ENCODE measurements around the gene AGAP3. TPM values are rescaled to one million over a fixed set of nuclear protein-coding genes. Genes with fewer than 3 reads are reported as not detected.

AGAP3 gene
- total RNA-seq, 4 donors from 2014 or later: 54.9 to 74.4 (median 63.8) TPM

DNA sequence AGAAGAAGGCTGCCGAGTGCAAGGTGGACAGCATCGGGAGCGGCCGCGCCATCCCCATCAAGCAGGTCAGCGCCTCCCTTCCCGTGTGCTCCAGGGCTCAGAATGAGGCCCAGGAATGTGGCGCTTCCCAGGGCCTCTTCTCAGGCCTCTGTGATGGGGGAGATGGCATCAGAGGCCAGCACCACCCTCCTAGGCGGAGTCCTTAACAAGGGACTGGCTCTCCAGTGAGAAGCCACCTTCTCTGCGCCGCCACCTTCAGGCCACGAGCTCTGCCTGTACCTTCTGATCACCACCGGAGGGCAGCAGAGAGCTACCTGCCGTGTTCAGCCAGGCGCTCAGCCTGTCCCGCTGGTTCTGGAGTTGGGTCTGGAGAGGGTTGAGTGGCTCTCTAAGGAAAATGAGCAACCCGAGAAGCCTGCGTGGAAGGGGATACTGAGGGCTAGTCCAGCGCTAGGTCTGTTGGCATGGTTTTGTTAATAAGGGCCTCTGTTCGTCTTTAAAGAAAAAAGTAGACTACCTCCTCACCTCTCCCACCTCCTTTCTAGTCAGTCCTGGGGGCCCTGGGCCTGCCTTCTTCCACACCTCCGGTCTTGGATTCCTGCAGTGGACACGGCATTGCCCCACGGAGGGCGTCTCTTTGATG is 37.7 kb downstream of the AGAP3 start:
- in situ Hi-C loops (cut with MboI; ENCODE audit: low pct_ligation_motif_present in 1 of 4, low pct_unique_long_range_greater_than_20kb in 1 of 4, low sequenced_read_pairs in 3 of 4): loop anchor here in 1 of 4 donors (10.0 kb wide), 1 partner anchor 51 kb away; no protein-coding TSS in a partner anchor
- intact Hi-C loops (cut with DNase I; ENCODE audit: low total_unique reads): loop anchor here (5.0 to 10.0 kb wide), 2 partner anchors 43 to 181 kb away; partner anchors contain the start of gene GBX1
- TF ChIP-seq, protein P1, sequence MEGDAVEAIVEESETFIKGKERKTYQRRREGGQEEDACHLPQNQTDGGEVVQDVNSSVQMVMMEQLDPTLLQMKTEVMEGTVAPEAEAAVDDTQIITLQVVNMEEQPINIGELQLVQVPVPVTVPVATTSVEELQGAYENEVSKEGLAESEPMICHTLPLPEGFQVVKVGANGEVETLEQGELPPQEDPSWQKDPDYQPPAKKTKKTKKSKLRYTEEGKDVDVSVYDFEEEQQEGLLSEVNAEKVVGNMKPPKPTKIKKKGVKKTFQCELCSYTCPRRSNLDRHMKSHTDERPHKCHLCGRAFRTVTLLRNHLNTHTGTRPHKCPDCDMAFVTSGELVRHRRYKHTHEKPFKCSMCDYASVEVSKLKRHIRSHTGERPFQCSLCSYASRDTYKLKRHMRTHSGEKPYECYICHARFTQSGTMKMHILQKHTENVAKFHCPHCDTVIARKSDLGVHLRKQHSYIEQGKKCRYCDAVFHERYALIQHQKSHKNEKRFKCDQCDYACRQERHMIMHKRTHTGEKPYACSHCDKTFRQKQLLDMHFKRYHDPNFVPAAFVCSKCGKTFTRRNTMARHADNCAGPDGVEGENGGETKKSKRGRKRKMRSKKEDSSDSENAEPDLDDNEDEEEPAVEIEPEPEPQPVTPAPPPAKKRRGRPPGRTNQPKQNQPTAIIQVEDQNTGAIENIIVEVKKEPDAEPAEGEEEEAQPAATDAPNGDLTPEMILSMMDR (IDR thresholded peaks at IDR 0.05): peak; percentile 97 to 99 (median 97)
- no peak for TF ChIP-seq POLR2A (IDR thresholded peaks at IDR 0.05)
- Histone ChIP-seq H3K27me3 (no peaks in the 10 kb centered on the region), H3K27ac (no peak overlapping the region), H3K9me3 (no peaks in the 10 kb centered on the region), H3K4me3 (no peak overlapping the region), H3K4me1 (peaks cover 0 to 25% (median 19%) of the 10 kb centered on the region in 4 donors), H3K36me3 (peaks cover 0 to 15% (median 4%) of the 10 kb centered on the region in 4 donors)
- 42 to 60% methylated on average over 5 to 24 of the region's 24 CpGs for WGBS, 2 donors (ENCODE audit: low coverage in 1 of 2)
- peak; percentile 88 for DNase-seq

DNA sequence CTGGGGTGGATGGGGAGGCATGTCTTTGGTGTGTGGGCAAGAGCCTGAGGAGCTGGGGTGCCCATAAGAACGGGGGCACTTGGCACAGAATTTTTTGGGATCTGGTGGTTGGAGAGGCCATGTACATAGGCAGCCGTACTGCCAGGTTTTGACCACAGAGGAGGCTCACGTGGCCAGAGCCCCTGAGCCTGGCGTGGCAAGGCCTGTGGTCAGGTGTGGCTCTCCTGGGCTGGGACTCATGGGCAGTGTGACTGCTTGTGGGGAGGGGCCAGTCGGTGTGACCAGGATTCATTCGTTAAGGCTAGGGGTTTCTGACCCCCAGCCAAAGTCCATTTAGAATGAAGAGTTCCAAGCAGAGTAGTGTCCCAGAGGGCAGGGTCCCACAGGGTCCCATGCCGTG is 38.2 kb downstream of the AGAP3 start:
- in situ Hi-C loops (cut with MboI; ENCODE audit: low pct_ligation_motif_present in 1 of 4, low pct_unique_long_range_greater_than_20kb in 1 of 4, low sequenced_read_pairs in 3 of 4) (loop anchor here in 1 of 4 donors (10.0 kb wide), 1 partner anchor 50 kb away; no protein-coding TSS in a partner anchor), intact Hi-C loops (cut with DNase I; ENCODE audit: low total_unique reads) (loop anchor here (5.0 to 10.0 kb wide), 2 partner anchors 43 to 180 kb away; partner anchors contain the start of gene GBX1)
- TF ChIP-seq, protein P1 (IDR thresholded peaks at IDR 0.05): no peak
- no peak for TF ChIP-seq POLR2AphosphoS5 (IDR thresholded peaks at IDR 0.05)
- no peak for TF ChIP-seq EP300 (IDR thresholded peaks at IDR 0.05; ENCODE audit: low read depth)
- TF ChIP-seq POLR2A (IDR thresholded peaks at IDR 0.05): no peak
- H3K4me1 ChIP-seq: peaks cover 0 to 25% (median 19%) of the 10 kb centered on the region in 4 donors
- H3K27ac ChIP-seq: no peak overlapping the region
- H3K36me3 ChIP-seq: peaks cover 0 to 16% (median 6%) of the 10 kb centered on the region in 4 donors
- H3K4me3 ChIP-seq: no peak overlapping the region
- DNase-seq: no peak
- no peaks in the 10 kb centered on the region for H3K9me3 ChIP-seq
- H3K27me3 ChIP-seq: no peaks in the 10 kb centered on the region
- WGBS, 2 donors (ENCODE audit: low coverage in 1 of 2): 88% methylated on average over 7 of the region's 7 CpGs; no CpG with 5 or more reads in 1 of the 2 donors

DNA sequence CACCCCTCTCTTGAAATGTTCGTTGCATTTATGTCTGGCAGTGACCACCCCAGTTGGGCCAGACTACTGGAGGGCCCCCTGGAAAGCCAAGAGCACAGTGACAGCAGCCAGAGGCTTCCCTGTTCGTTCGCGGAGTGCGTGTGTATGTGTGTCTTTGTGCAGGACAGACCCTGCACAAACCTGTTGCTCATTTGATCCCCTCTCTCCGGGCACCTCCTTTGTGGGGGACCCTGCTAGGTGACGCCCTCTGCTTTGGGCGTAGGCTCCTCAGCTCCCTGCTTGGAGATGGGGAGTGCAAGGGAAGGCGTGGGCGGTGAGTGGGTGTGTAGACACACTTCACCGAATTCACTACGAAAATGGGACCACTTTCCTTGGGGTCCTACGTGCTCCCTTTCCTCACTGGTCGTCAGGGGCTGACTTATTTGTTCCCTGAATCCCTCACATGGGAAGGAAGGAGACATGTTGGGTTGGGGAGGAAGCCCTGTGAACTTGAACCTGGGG is 38.7 kb downstream of the AGAP3 start:
- Histone ChIP-seq H3K9me3 (no peaks in the 10 kb centered on the region), H3K27ac (peak overlapping the region in 2 of 4 donors; percentile 73 to 80), H3K36me3 (peaks cover 0 to 13% (median 6%) of the 10 kb centered on the region in 4 donors), H3K27me3 (no peaks in the 10 kb centered on the region), H3K4me1 (peaks cover 0 to 25% (median 19%) of the 10 kb centered on the region in 4 donors), H3K4me3 (peak overlapping the region in 1 of 4 donors; percentile 49)
- TF ChIP-seq, protein P1 (IDR thresholded peaks at IDR 0.05): no peak
- TF ChIP-seq EP300 (IDR thresholded peaks at IDR 0.05; ENCODE audit: low read depth): no peak
- no peak for TF ChIP-seq POLR2A (IDR thresholded peaks at IDR 0.05)
- TF ChIP-seq POLR2AphosphoS5 (IDR thresholded peaks at IDR 0.05): no peak
- in situ Hi-C loops (cut with MboI; ENCODE audit: low pct_ligation_motif_present in 1 of 4, low pct_unique_long_range_greater_than_20kb in 1 of 4, low sequenced_read_pairs in 3 of 4) (loop anchor here in 2 of 4 donors (5.0 to 10.0 kb wide), 2 partner anchors 47 to 50 kb away; no protein-coding TSS in a partner anchor), intact Hi-C loops (cut with DNase I; ENCODE audit: low total_unique reads) (loop anchor here (5.0 to 10.0 kb wide), 2 partner anchors 42 to 180 kb away; partner anchors contain the start of gene GBX1)
- no peak for DNase-seq
- 83% methylated on average over 14 of the region's 14 CpGs; no CpG with 5 or more reads in 1 of the 2 donors for WGBS, 2 donors (ENCODE audit: low coverage in 1 of 2)

- DNase-seq: peak; percentile 64
- Histone ChIP-seq H3K4me1 (peaks cover 0 to 25% (median 19%) of the 10 kb centered on the region in 4 donors), H3K9me3 (no peaks in the 10 kb centered on the region), H3K36me3 (peaks cover 0 to 10% (median 4%) of the 10 kb centered on the region in 4 donors), H3K27ac (peak overlapping the region; percentile 9 to 80 (median 70)), H3K4me3 (peak overlapping the region in 3 of 4 donors; percentile 36 to 49 (median 40)), H3K27me3 (no peaks in the 10 kb centered on the region)
- WGBS, 2 donors (ENCODE audit: low coverage in 1 of 2): 48% methylated on average over 22 of the region's 22 CpGs; no CpG with 5 or more reads in 1 of the 2 donors
- intact Hi-C loops (cut with DNase I; ENCODE audit: low total_unique reads) (loop anchor here (10.0 kb wide), 1 partner anchor 179 kb away; no protein-coding TSS in a partner anchor), in situ Hi-C loops (cut with MboI; ENCODE audit: low pct_ligation_motif_present in 1 of 4, low pct_unique_long_range_greater_than_20kb in 1 of 4, low sequenced_read_pairs in 3 of 4) (loop anchor here in 2 of 4 donors (5.0 to 10.0 kb wide), 2 partner anchors 47 to 49 kb away; no protein-coding TSS in a partner anchor)
- TF ChIP-seq POLR2A (IDR thresholded peaks at IDR 0.05) (no peak), EP300 (IDR thresholded peaks at IDR 0.05; ENCODE audit: low read depth) (no peak), POLR2AphosphoS5 (IDR thresholded peaks at IDR 0.05) (peak in 1 of 3 donors; percentile 17)
- TF ChIP-seq, protein P1 (IDR thresholded peaks at IDR 0.05): peak in 4 of 5 experiments; percentile 25 to 49 (median 30)
These were observed 39.2 kb downstream of the AGAP3 start for GRCh38 chr7:151125470-151125845.
